Sigmoid colon (tissue), 3 donors: ENCODE data around the gene TSSK2.

ENCODE experiments used
- CTCF ChIP-seq, 4 experiments: fragments of 450-650 bp in 3 of 4; fragments of 200-600 bp in 1 of 4; IDR thresholded peaks; one replicate each; pipeline ENCODE4 v1.5.1; 2016 to 2019; ENCODE audit warnings: antibody characterized with exemption in 4 of 4, mild to moderate bottlenecking in 3 of 4, moderate library complexity in 2 of 4
- POLR2A ChIP-seq, 2 donors: fragments of 450-650 bp; IDR thresholded peaks; one replicate each; pipeline ENCODE4 v1.6.1; 2016; ENCODE audit warnings: antibody characterized with exemption in 2 of 2, mild to moderate bottlenecking in 2 of 2, moderate library complexity in 2 of 2

GRCh38 chr22:19129871-19130270 lies 1.2 kb upstream of the TSSK2 start:
- no peak for TF ChIP-seq POLR2A (IDR thresholded peaks at IDR 0.05)
- TF ChIP-seq CTCF (IDR thresholded peaks at IDR 0.05), result no peak
